NCI-H2171 treated with DMSO at 0.1 percent for 48 hours (cell line): ENCODE data around the gene UBE2G1.
A peak's percentile ranks its signal among the peaks of the same experiment; 100 is the strongest.

Source experiments
- DNase-seq: peaks from one replicate; lab custom pipeline; 2025; lab: John Stamatoyannopoulos, UW

The UBE2G1 gene

DNA sequence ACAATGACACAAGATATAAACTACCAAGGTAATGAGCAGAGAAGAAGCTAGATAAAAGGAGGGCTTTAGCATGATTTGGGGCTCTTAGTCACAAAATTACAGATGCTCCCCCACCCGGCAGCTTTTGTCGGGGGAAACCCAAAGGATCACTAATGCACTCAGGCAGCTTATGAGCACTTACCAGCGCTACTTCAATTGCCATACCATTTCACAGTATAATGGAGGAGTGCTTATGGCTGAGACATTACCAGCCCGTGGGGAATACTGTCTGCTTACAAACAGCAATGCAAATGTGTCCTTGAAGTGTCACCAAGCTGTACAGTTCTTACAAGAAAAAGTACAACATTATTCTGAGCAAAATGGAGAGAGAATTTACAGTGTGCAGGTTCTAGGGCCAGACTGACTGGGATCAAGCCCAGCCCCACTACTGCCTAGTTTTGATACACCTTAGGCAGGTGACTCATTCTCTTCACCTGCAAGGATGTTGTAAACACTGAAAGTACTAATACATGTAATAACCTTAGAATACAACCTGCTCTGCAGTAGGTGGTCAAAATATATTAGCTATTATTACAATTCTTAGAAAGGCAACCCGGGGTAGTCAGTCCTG lies 119.0 kb downstream of the UBE2G1 start:
- peak; percentile 61 for DNase-seq

DNA sequence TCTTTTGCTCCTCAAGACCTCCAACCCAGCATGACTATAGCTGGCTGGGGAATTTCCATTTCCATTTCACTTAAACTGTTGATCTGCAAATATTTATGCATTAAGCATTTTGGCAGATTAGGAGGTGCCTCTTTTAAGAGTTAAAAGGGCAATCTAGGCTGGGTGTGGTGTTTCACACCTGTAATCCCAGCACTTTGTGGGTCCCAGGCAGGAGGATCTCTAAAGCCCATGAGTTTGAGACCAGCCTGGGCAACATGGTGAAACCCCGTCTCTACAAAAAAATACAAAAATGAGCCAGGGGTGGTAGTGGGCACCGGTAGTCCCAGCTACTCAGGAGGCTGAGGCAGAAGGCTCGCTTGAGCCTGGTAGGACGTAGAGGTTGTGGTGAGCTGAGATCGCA lies 119.8 kb downstream of the UBE2G1 start:
- DNase-seq, result no peak

DNA sequence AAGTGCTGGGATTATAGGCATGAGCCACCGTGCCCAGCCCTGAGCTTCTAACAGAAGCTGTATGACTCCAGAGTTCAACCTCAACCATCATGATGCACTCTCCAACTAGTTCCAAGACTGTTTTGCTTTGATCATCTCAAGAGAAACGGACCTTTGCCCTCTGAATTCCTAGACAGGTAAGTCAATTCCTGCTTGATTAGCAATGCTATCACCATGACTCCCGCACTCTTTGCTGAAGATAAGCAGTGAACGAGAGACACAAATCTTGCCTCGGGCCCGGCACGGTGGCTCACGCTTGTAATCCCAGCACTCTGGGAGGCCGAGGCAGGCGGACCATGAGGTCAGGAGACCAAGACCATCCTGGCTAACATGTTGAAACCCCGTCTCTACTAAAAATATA lies 124.9 kb downstream of the UBE2G1 start:
- DNase-seq, result no peak

GRCh38 chr17:4236456-4236855 lies 130.0 kb downstream of the UBE2G1 start:
- peak; percentile 10 for DNase-seq

DNA sequence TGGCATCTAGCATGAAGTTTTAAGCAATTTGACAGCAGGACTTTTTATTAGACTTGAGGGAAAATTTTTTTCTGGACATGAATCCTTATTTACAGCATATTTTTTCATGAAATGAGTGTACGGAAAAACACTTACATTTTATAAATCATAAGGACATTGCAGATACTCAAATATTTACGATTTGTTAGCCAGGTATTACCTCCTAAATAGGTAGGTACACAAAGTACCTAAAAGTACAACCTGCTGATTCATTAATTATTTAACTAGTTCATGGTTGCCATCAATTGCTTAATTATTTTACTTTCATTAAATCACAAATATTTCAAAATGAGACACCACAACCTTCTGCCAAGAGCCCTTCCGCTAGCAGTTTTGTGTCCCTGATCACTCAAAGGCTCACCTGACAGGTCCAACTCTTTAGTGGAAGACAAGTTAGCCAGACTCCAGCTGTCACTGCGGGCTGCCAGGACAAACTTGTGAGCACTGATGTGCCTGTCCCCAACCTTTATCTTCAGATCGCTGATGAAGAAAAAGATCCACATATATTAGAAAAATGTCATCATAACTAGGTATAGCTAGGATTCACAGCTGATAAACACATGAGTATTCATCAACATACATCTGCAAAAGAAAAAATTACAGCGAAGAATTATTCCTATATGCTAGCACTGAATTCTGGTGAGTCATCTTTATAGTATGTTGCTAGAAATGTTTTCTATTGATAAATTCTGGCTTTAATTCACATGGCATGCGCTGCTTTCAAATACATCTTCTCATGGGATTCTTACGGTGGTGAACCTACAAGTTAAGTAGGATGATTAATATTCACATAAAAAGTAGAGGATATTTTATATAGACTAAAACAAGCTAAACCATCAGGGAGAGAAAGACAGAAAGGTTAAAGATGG lies 130.8 kb downstream of the UBE2G1 start:
- no peak for DNase-seq

DNA sequence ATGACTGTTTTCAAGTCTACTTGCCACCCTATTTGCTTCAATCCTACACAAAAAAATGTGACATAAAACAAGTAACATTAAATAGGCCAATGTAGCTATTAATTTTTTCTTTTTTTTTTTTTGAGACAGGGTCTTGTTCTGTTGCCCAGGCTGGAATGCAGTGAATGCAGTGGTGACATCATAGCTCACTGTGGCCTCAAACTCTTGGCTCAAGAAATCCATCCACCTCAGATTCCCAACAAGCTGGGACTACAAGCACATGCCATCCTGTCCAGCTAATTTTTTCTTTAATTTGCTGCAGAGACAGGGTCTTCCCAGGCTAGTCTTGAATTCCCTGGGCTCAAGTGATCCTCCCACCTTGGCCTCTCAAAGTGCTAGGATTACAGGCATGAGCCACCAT lies 132.1 kb downstream of the UBE2G1 start:
- no peak for DNase-seq

GRCh38 chr17:4233668-4234258 lies 132.7 kb downstream of the UBE2G1 start:
- no peak for DNase-seq

- peak; percentile 92 for DNase-seq
These were observed 134.2 kb downstream of the UBE2G1 start for GRCh38 chr17:4232168-4232813.

DNA sequence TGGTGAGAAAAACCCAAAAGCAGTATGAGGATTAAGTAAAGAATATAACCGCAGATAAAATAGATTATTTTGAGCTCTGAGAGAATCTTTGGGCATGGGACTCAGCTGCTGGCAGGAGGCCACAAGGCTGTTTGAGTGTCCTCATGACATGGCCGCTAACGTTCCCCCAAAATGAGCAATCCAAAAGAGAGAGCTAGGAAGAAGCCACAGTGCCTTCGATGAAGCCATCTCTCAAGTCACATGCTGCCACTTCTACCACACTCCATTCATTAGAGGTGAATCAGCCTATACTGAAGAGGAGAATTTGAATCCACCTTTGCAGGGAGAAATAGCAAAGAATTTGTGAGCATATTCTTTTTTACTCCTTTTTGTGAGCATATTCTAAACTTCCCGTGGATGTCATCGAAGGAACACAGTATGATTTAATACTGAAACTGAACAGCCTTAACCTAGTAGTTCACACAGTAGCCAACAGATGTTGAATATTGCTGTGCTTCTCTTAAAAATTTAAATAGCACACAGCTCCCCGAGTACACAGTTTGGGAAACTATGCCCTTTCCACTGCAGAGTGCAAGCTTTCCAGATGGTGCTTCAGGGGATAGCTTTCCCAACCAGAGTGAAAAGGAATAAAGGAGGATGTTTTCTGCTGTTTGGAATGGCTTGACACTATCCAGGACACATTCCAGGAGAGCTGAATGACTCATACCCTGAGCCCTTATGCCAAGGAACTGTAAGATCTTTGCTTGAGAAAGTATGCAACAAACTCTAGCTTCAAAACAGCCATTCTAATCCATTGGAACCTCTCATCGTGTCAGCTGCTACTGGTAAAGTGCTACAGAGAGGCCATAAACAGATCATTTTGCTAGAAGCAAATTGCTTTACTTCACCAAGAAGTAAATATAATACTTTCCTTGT lies 136.6 kb downstream of the UBE2G1 start:
- DNase-seq, result peak; percentile 36

DNA sequence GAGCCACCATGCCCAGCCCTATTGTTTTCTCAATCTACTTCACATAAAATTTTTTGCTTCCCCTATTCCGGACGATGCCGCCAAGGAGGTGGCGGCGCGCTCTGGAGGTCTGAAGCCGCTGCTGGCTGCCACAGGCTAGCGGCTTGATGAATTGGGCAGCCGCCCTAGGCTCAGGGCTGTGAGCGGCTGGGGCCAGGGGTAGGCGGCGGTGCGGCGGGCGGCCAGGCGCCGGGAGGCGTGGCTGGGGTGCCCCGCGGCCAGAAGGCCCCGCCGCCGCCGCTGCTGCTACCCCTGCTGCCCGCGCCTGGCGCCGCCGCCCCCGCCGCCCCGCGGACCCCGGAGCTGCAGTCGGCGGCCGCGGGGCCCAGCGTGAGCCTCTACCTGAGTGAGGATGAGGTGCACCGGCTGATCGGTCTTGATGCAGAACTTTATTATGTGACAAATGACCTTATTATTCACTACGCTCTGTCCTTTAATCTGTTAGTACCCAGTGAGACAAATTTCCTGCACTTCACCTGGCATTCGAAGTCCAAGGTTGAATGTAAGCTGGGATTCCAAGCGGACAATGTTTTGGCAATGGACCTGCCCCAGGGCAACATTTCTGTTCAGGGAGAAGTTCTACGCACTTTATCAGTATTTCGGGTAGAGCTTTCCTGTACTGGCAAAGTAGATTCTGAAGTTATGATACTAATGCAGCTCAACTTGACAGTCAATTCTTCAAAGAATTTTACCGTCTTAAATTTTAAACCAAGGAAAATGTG lies 144.4 kb downstream of the UBE2G1 start:
- no peak for DNase-seq

- no peak for DNase-seq
These were observed 145.3 kb downstream of the UBE2G1 start for GRCh38 chr17:4221163-4221562.

DNA sequence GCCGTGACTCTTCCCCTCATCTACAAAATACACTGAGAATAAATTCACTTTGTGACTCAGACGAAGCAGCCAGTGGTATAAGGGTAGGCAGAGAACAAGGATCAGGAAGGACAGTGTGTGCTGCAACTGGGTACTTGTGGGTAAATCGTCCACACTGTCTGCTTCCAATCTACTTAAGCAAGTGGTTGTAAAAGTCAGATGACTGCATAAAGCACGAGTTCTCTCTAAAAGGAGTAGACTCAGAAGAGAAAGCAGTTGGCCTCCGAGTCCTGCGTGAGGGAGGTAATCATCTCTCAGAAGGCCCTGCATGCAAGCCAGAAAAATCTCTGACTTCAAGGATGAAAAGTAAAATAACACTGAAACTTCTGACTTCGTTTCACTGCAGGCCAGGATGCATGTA lies 145.8 kb downstream of the UBE2G1 start:
- DNase-seq, result no peak
